Stimulated activated CD8-positive, alpha-beta memory T cell treated with anti-CD3 and anti-CD28 coated beads, Interleukin-2, amount 100 ng/mL, for 48 hours (primary cell): ENCODE data around the gene SYCE3.

Experiments used
- DNase-seq, 2 donors: peaks; one replicate each; pipeline ENCODE4 v3.0.0-alpha.2; 2020; ENCODE audit warnings: low read depth in 2 of 2

The SYCE3 gene

DNA sequence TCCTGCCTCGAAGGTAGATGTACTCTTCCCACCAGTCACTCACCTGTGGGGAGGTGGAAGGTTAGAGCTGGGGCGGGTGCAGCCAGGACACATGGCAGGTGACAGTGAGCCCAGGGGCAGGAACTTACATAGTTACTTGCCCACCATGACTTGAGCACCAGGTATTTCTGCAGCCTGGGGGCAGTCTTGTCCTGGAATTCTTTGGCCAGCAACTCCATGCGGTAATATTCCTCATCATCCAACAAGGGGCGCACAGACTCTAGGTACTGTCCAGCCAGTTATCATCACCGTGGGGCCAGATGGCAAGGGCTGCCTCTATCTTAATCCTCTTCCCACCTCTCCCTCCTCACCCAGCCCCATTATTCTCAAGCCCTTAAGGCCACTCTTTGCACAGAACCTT lies 13.4 kb upstream of the SYCE3 start:
- no peak for DNase-seq

DNA sequence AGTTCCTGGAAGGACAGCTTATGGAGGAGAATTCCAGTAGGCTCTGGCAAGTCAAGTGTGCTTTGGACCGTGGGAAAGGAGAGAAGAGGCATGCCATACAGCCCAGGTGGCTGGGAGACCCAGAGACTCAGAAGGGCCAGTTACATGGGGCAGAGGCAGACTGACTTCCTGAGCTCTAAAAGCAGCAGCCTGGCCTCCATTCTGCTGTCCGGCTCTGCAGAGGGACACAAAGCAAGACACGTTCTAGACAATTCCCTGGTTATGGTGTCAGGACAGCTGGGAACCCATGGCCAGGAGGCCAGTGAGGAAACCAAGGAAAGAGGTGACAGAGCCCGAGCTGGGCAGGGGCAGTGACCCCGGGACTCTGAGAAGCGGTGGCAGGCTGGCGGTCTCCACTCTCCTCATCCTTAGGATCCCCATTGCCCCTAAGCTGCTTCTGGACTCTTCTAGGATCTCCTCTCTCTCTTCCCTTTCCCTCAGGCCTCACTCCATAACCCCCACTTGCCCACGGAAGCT lies 12.8 kb upstream of the SYCE3 start:
- DNase-seq: no peak

DNA sequence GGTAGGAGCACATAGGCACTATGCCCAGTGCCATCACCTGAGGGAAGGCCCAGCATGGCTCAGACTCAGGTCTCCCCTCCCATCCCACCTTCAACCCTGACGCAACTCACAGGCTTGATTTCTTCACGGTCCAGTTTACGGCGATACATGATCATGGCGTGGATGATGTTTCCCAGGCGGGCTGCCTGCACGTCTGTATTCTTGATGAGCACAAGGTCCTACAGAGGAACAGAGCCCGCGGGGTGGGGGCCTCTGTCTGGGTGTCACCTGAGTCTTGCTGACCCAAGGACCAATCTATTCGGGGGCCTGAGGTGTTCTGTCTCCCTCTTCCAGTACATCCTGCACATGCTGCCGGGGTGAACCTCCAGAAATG lies 11.7 kb upstream of the SYCE3 start:
- no peak for DNase-seq

DNA sequence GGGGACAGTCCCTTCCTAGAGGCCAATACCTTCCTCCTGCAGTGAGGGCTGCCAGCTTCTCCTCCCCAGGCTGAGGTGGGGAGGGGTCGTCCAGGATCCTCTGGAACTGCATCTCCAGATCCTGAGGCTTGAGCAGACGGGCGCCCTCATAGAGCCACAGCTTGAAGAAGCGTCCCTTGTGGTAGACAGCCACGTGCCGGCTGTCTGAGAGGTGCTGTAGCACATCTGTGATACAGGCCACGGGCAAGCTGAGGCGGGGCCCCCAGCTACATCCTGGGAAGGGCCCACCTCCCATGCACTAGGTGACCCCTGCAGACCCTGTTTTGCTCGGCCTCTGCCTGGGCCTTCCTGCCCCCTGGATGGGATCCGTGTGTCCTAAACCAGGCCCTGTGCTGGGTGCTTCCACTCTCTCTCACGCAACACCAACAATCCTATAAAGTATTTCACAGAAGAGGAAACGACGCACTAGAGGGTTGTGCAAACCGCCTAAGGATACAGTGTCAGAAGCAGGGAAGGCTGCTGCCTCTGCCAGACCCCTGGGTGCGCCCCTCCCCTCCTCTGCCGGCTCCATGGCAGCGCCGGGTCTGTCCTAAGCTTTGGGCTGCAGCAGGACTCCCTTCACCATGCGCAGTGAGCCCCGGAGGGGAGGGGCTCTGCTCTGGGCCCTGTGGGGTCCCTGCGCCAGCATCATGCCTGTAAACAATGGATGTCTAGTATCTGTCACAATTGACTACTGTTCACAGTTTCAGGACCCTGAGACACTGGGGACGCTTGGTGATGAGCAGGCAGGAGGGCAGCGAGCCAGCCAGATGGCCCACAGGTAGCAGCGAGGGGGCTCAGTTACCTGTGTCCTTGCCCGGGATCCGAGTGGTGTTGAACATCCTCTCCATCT lies 11.0 kb upstream of the SYCE3 start:
- DNase-seq: no peak

DNA sequence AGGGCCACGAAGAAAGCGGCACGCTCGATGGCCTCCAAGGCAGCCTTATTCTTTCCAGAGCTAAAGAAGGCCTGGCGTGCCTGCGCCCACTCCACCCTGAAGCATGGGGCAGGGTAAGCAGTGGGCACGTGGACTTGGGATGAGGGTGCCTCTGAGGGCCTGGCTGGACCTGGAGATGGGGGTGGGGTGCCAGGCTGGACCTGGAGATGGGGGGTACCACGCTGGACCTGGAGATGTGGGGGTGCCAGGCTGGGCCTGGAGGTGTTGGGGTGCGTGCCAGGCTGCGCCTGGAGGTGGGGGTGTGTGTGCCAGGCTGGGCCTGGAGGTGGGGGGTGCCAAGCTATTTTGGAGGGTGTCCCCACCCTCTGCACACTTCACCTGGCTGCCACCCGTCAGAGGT lies 10.2 kb upstream of the SYCE3 start:
- DNase-seq: no peak

DNA sequence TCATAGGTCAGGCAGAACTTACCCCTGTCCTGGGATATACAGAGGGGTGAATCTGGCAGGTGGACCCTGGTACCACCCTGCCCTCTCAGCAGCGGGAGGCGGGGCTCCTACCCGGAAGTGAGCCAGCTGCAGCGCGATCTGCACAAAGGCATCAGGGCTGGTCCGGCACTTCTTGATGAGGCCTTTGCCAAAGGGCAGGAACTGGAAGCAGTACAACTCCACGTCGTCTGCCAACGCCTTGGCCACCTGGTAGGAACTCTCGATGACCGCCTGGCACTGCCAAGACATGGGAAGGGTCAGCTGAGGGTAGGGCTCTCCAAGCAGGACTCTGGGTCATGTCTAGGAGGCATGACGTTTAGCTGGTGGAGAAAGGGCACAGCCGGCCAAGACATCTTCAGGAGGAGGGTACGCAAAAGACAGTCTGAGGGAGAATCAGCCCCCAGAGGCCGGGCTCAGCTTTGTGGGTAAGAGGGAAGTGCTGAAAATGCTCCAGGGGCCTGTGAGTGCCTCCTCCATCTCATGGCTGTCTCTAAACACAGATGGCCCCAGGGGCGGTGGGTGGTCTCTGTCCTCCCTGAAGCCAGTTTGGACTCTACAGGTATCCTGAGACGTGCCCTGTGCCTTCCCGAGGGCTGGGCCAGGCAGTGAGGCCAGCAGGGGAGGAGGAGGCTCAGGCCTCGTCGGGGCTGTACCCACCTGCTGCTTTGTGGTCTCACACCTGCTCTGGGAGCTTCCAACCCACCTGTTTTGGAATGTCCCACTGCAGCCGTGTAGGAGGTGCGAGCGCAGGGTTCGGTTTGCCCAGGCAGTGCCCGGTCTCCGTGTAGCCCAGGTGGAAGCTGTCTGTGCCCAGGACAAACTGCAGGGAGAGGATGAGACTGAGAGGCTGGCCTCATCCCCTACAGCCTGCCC lies 8.8 kb upstream of the SYCE3 start:
- no peak for DNase-seq

DNA sequence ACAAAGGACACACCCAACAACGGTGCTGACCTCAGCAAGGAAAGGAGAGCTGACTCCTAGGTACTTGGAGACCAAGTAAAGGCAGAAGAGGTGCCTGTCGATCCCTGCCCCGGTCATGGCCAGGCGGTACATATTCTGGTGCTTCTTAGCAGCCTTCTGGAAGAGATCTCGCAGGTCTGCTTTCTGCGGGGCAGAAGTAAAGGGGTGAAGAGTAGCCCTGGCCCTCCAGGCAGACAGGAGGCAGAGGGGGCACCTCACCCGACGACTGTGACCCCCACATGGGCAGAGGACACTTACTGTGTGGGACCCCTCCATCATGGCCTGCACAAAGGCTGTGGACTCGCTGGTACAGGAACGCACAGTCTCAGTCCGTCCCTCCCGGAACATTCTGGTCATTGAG lies 8.1 kb upstream of the SYCE3 start:
- DNase-seq: no peak

DNA sequence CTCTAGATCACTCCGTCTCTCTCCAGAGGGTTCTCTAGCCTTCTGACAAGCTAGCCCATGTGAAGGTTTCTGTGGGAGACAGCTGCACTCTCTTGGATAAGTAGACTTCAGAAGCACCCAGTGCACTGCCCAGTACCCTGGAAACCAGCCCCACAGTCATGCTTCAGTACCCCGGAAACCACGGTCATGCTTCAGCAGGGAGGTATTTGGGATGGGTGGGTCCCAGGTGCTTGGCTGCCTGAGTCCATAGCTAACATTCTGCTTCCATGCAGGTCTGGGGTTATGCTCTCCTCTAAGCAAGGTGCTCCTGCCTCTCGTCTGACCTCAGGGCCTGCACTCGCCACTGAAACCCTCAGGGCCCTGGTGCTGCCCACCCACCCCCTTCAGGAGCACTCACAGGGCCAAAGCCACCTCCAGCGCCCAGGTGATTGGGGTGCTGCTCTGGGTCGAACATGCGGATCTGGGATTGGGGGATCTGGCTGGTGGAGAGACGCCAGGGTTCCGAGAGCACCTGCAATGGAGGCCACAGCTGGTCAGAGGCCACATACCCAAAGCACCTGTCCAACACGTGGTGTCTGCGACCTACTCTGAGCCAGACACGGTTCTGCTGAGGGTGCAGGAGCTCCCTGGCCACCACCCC lies 7.3 kb upstream of the SYCE3 start:
- no peak for DNase-seq

DNA sequence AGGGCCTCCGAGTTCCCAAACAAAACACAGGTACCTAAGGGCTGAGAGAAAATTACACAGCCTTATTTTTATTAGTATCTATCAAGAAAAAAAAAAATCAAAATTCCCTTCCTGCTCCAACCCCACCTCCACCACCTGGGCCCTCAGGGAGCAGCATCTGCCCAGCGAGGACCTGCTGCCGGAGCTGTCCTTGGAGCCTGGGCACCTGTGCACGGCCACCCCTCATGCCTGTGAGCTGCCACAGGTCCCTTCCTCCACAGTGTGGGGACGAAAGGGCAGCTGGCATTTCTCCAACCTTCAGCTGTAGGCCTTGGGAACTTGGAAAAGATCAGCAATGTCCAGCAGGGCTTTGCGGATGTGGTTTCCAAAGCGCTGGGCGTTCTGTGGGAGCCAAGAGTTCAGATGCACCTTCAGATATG lies 6.3 kb upstream of the SYCE3 start:
- DNase-seq: no peak

DNA sequence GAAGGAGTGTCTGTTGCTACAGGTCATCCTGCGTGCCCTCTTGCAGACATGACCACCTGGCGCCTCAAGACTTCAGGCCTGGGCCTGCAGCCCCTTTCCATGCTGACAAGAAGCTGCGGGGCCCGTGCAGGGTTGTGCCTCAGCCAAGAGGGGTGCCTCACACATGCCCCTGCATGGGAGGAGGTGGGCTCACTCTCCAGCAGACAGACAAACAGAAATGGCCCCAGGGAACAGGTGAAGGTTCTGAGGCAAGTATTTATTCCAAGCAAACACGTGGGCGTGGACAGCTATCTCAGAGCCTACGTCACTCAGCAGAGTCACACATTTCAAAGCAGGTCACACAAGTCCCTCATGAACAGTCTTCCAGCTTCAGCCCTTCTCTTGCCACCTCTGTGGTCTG lies 5.9 kb upstream of the SYCE3 start:
- no peak for DNase-seq

DNA sequence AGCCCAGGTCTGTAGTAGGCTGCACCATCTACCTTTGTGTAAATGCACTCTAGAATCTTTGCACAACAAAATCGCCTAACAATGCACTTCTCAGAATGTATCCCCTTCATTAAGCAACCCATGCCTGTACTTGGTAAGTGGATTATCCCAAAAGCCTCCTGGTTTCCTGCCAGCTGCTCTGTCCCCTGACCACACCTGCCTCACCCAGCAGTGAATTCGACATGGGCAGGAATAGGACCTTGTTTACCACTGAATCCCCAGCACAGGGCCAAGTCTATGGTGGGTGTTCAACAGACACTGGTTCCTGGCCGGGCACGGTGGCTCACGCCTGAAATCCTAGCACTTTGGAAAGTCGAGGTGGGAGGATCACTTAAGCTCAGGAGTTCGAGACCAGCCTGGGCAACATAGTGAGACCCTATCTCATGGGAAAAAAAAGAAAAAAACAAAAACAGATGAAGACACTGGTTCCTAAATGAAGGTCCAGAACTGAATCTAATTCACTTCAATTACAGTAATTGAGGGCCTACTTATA lies 5.1 kb upstream of the SYCE3 start:
- DNase-seq: no peak

DNA sequence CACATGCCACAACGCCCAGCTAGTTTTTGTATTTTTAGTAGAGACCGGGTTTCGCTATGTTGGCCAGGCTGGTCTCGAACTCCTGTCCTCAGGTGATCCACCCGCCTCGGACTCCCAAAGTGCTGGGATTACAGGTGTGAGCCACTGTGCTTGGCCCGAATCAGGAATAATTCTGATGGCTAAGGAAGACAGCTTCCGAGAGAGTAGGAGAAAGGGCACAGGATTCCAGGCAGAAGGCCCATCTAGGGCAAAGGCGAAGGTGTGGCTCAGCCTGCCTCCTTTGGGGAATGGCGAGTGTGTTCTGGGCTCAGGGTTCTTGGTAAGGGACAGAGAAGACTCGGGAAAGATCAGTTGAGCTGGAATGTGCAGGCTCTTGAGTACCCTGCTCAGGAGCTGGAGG lies 1.6 kb upstream of the SYCE3 start:
- no peak for DNase-seq

DNA sequence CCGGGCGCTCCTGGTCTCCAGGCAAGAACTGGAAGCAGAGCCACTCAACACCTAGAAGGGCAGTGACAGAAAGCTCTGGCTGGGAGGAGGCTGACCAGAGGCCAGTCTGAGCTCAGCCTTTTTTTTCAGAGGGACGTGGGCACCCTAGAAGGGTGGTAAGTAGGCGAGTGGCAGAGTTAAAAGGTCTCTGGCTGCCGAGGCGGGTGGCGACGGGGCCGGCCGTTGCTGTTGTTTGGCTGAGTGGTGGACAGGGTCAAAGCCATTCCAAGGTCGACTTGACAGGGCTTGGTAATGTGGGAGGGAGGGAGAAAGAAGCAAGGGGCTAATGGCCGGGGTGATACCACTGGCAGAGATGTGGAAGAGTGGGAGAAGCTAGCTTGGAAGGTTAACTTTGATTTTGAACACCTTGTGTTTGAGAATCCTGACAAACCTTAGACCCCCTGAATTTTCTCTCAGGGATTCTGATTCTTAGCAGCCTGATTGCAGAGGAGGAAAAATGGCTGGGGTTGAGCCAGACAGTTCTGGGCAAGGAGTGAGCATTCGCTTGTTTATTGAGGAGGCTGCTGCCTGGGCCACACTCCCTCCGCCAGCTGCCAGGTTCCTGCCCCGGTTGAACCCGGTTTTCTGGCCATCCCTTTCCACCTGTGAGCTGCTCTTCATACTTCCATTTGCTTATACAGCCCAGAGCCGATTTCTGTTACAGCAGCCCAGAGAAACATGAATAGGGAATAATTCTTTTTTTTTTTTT lies 868 bp upstream of the SYCE3 start:
- no peak for DNase-seq

DNA sequence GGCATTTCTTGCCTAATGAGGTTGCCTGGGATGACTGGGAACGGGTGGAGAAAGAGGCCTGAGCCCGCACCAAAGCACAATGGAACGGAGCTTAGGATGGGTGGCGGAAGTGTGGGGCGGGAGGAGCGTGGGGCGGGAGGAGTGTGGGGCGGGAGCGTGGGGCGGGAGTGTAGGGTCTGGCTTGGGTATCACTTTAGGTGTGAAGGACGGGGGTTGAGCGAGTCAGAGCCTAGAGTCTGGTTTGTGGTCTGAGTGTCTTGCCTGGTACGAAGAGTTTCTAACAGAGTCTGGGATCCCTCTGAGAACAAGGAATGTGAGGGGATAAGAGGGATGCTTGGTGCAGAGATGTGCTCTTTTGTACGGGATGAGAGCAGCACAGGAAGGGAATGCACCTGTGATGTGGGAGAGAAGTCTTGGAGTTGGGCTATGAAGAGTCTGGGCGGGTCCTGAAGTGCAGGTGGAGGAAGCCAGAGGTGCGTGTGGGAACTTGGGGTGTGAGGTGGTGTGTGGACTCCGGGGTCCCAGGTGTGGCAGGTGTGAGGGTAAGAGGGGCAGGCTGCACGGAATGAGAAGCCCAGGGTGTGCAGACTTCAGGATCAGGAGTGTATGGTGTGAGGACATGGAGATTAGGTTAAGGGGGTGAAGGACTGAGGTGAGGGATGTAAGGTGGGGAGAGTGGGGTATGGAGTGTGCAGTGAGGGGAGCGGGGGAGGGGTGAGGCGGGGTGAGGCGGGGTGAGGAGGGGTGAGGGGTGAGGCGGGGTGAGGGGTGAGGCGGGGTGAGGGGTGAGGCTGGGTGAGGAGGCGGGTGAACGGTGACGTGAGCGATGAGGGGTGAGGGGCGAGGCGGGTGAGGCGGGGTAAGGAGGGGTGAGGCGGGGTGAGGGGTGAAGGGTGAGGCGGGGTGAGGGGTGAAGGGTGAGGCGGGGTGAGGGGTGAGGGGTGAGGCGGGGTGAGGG lies 1.0 kb downstream of the SYCE3 start:
- no peak for DNase-seq

DNA sequence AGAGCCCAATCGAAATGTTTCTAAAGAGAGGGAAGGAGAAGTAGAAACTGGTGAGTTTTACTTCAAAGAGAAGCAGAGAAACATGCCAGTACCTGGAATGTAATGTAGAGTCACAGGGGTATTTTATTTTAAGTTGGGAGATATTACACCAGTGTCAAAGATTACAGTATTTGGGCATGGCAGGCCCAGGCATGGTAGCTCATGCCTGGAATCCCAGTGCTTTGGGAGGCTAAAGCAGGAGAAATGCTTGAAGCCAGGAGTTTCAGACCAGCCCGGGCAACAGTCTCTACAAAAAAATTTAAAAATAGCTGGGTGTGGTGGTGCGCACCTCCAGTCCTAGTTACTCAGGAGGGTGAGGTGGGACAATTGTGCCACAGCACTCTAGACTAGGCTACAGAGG lies 2.7 kb downstream of the SYCE3 start:
- DNase-seq: no peak

DNA sequence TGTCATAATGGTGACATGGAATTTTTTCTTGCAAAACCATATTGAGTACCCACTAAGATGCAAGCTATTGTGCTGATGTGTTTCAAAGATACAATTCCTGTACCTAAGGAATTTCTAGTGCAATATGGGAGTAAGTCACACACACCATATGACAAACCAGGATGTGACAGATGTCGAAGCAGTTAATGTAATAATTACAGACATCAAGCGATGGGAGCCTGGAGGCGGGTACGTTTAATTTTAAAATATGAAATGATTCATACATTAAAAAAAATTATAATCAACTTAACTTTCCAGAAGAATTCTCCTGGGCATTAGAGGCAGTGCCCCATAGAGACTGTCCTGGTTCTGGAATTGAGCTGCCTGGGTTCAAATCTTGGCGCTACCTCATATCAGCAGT lies 6.0 kb downstream of the SYCE3 start:
- DNase-seq: no peak

DNA sequence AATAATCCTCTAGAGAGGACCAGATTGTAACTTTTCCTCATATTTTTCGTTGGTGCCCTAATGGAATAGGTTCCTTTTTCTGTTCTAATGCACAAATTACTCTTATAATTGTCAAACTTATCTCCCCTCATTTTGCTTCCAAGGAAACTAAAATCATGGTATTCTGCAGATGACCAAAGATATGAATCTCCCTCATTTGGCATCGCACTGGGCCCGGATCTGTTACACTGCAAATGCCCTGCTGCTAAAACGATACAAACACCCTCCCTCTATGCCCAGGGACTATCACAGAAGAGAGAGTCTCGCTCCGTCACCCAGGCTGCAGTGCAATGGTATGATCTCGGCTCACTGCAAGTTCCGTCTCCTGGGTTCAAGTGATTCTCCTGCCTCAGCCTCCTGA lies 9.4 kb downstream of the SYCE3 start:
- no peak for DNase-seq

DNA sequence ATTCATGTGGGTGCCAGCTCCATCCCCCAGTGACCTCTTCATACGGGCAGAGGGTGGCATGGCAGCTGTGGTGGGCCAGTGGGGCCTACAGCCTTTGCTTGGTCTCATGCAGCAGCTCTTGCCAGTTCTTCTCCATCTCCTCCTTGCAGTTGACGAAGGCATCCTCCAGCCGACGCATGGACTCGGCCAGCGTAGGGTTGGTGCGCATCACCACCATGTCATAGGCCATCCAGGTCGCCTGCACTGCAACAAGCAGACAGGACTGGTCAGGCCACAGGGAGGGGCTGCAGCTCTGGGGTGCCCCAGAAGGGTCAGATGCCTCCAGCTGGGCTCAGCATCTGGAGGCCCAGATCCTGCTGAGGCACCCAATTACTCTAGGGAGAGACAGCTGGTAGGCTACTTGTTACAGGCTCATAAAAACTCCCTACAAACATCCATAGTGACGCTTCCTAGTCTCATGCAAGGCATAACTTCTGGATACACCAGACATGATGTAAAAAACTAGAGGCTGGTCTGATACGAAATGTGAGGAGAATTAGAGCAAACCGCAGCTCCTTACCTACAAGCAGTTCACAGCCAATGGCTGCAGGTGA lies 11.5 kb downstream of the SYCE3 start:
- no peak for DNase-seq

DNA sequence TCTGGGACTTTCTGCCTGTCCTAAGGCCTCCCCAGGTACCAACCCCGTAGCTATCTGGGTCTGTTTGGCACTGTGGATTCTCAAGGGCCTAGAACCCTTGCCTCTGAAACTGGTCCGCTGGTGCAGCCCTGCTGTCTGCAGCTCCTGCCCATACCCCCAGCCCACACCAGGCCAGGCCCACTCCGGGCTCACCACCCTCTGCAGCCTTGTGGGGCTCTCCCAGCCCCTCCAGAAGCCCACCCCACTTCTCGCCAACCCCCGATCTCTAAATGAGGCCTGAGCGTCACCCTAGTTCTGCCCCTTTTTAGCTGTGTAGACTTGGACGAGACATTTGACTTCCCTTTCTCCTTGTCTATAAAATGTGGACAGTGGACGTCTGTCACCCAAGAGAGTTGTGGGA lies 12.3 kb downstream of the SYCE3 start:
- DNase-seq: no peak
